ENCODE data around the gene PDE7B.

DNA sequence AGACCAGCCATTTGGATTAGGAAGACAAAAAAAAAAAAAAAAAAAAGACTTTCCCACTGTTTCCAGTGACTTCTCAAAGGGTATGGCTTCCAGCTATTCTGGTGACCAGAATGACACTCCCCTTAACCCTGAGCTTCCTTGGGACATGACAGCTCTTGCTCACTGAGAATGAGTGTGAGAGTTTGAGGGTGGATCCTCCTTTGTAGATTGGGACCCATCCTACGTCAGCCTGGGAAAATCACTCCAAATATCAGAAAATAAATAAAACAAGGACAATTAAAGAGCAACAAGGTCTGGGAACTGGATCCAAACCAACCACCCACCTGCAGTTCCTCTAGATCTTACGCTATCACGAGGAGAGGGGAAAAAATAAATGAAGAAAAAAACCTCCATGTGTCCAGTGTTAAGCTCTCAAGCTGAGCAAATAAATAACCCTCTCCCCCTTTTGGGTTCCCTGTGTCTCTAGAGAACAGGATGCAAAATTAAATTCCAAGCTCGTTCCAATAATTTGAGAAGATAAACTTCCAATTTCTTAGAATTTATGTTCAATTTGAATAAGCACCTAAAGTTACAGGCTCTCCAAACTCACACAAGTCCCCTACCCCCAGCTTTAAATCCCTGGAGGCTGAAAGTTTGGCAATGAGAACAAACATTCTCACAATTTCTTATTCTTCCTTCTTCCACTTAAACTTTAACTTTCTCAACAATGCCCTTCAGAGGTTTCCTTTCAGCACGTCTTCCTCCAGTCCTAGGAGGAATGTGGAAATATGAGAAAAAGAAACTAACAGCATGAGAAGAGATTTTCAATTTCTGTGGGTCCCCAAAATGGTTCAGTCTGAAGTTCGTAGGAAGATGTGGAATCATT, 228.4 kb downstream of the PDE7B start:
- TF ChIP-seq, protein P1, sequence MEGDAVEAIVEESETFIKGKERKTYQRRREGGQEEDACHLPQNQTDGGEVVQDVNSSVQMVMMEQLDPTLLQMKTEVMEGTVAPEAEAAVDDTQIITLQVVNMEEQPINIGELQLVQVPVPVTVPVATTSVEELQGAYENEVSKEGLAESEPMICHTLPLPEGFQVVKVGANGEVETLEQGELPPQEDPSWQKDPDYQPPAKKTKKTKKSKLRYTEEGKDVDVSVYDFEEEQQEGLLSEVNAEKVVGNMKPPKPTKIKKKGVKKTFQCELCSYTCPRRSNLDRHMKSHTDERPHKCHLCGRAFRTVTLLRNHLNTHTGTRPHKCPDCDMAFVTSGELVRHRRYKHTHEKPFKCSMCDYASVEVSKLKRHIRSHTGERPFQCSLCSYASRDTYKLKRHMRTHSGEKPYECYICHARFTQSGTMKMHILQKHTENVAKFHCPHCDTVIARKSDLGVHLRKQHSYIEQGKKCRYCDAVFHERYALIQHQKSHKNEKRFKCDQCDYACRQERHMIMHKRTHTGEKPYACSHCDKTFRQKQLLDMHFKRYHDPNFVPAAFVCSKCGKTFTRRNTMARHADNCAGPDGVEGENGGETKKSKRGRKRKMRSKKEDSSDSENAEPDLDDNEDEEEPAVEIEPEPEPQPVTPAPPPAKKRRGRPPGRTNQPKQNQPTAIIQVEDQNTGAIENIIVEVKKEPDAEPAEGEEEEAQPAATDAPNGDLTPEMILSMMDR (IDR thresholded peaks at IDR 0.05) = no peak
- TF ChIP-seq POLR2A (IDR thresholded peaks at IDR 0.05) (no peak), EP300 (IDR thresholded peaks at IDR 0.05) (no peak)
